ENCODE results near the gene SORCS3. TPM values are rescaled to one million over a fixed set of nuclear protein-coding genes. Genes with fewer than 3 reads are reported as not detected.

Gene SORCS3
- total RNA-seq, 3 donors from 2014 or later (not counting 1 experiment from before 2014, with no cell fraction given): 0.05 to 0.09 TPM; not detected in 1

DNA sequence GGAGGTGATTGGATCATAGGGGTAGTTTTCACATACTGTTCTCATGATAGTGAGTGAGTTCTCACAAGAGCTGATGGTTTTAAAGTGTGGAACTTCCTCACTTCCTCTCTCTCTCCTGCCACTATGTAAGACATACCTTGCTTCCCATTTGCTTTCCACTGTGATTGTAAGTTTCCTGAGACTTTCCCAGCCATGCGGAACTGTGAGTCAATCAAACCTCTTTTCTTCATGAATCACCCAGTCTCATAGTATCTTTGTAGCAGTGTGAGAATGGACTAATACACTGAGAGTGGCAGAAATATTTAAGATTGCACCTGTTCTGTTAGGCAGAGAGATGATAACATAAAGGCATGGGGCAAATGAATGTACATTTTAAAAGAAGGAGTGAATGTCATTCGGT is 507.8 kb downstream of the SORCS3 start:
- H3K27me3 ChIP-seq (ENCODE audit: control insufficient read depth, insufficient read depth, low read length): no peaks in the 10 kb centered on the region
- no peaks in the 10 kb centered on the region for H3K36me3 ChIP-seq (ENCODE audit: control insufficient read depth, insufficient read depth, low read length)
- ATAC-seq: no peak
- no peak overlapping the region for H3K27ac ChIP-seq (ENCODE audit: low read length)
- H3K4me3 Mint-ChIP-seq: no peak overlapping the region
- no peaks in the 10 kb centered on the region for H3K4me1 ChIP-seq (ENCODE audit: control insufficient read depth, insufficient read depth, low read length)
- TF ChIP-seq, protein P1, sequence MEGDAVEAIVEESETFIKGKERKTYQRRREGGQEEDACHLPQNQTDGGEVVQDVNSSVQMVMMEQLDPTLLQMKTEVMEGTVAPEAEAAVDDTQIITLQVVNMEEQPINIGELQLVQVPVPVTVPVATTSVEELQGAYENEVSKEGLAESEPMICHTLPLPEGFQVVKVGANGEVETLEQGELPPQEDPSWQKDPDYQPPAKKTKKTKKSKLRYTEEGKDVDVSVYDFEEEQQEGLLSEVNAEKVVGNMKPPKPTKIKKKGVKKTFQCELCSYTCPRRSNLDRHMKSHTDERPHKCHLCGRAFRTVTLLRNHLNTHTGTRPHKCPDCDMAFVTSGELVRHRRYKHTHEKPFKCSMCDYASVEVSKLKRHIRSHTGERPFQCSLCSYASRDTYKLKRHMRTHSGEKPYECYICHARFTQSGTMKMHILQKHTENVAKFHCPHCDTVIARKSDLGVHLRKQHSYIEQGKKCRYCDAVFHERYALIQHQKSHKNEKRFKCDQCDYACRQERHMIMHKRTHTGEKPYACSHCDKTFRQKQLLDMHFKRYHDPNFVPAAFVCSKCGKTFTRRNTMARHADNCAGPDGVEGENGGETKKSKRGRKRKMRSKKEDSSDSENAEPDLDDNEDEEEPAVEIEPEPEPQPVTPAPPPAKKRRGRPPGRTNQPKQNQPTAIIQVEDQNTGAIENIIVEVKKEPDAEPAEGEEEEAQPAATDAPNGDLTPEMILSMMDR (IDR thresholded peaks at IDR 0.05): no peak
- WGBS (ENCODE audit: insufficient coverage): 100% methylated on average over 1 of the region's 2 CpGs
- H3K4me1 Mint-ChIP-seq: no peaks in the 10 kb centered on the region
- no peak overlapping the region for H3K27ac Mint-ChIP-seq
- H3K9me3 Mint-ChIP-seq: peaks cover 3 to 4% of the 10 kb centered on the region in 2 donors
- H3K36me3 Mint-ChIP-seq: no peaks in the 10 kb centered on the region
- no peak for DNase-seq
- no peaks in the 10 kb centered on the region for H3K27me3 Mint-ChIP-seq (ENCODE audit: low read depth in 2 of 2)
- H3K4me3 ChIP-seq (ENCODE audit: low read length): no peak overlapping the region
- intact Hi-C loops (cut with micrococcal nuclease): no loop called here
- H3K9me3 ChIP-seq (ENCODE audit: control insufficient read depth, insufficient read depth, low read length): no peaks in the 10 kb centered on the region

DNA sequence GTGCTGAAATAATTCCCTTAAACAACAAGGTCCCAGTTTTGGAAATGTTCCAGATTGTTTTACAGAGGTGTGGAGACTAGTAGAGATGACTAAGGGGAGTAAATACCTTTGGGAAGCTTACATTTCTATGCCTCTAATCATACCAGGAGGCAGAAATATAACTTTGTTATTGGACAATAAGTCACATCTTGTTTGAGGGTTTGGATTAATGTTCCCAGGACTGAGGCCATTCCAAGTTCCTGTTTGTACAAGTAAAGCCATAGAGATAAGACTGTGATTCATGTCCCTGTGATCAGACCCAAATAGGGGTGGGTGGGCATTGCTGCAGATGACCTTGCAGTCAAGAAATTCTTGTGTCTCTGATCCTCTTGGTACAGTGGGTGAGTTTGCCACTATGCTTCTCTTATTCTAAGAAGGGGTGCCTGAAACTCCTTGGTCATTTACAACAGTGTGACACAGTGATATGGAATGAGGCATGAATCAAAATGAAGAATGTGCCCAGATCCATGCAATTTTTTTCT is 508.3 kb downstream of the SORCS3 start:
- Mint-ChIP-seq H3K9me3 (peaks cover 2 to 3% of the 10 kb centered on the region in 2 donors), H3K27me3 (ENCODE audit: low read depth in 2 of 2) (no peaks in the 10 kb centered on the region), H3K27ac (no peak overlapping the region), H3K4me3 (no peak overlapping the region), H3K36me3 (no peaks in the 10 kb centered on the region), H3K4me1 (no peaks in the 10 kb centered on the region)
- TF ChIP-seq, protein P1 (IDR thresholded peaks at IDR 0.05): no peak
- H3K27me3 ChIP-seq (ENCODE audit: control insufficient read depth, insufficient read depth, low read length): no peaks in the 10 kb centered on the region
- H3K4me1 ChIP-seq (ENCODE audit: control insufficient read depth, insufficient read depth, low read length): no peaks in the 10 kb centered on the region
- H3K36me3 ChIP-seq (ENCODE audit: control insufficient read depth, insufficient read depth, low read length): no peaks in the 10 kb centered on the region
- no peak overlapping the region for H3K4me3 ChIP-seq (ENCODE audit: low read length)
- ATAC-seq (no peak), DNase-seq (no peak)
- intact Hi-C loops (cut with micrococcal nuclease): no loop called here
- H3K9me3 ChIP-seq (ENCODE audit: control insufficient read depth, insufficient read depth, low read length): no peaks in the 10 kb centered on the region
- H3K27ac ChIP-seq (ENCODE audit: low read length): no peak overlapping the region

DNA sequence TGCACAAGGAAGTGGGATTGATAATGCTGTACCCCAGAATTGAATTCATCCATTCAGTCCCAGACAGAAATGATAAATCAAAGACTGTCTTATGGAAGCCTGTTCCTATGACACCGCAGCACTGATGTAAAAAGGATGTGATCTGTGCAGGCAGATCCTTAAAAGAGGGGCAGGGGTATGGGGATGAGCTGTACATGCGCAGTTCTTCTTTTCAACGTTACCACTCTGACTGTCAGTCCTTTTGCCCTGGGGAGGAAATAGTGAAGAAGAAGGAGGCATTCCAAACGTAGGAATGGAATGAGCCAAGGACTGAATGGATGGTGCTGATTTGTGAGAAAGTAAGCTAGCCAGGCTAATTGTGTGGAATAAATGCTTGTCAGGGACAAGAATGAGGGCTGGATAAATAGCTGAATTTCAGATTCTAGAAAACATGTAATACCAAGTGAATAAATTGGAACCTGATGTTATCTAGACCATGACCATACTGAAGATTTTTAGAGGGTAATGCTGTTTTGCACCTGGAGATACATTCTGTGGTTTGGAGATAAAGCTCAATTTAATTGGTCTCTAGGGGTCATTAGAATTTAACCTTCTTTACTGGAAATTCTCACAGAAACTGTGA is 509.3 kb downstream of the SORCS3 start:
- no peak for ATAC-seq
- no peaks in the 10 kb centered on the region for H3K36me3 Mint-ChIP-seq
- H3K27me3 Mint-ChIP-seq (ENCODE audit: low read depth in 2 of 2): no peaks in the 10 kb centered on the region
- H3K9me3 ChIP-seq (ENCODE audit: control insufficient read depth, insufficient read depth, low read length): no peaks in the 10 kb centered on the region
- no peak overlapping the region for H3K27ac Mint-ChIP-seq
- no peaks in the 10 kb centered on the region for H3K27me3 ChIP-seq (ENCODE audit: control insufficient read depth, insufficient read depth, low read length)
- DNase-seq: no peak
- no peak overlapping the region for H3K4me3 Mint-ChIP-seq
- H3K4me1 Mint-ChIP-seq: no peaks in the 10 kb centered on the region
- no peak overlapping the region for H3K4me3 ChIP-seq (ENCODE audit: low read length)
- peaks cover 2 to 6% of the 10 kb centered on the region in 2 donors for H3K9me3 Mint-ChIP-seq
- H3K27ac ChIP-seq (ENCODE audit: low read length): no peak overlapping the region
- TF ChIP-seq, protein P1 (IDR thresholded peaks at IDR 0.05): no peak
- no peaks in the 10 kb centered on the region for H3K36me3 ChIP-seq (ENCODE audit: control insufficient read depth, insufficient read depth, low read length)
- WGBS (ENCODE audit: insufficient coverage): 79% methylated on average over 4 of the region's 4 CpGs
- H3K4me1 ChIP-seq (ENCODE audit: control insufficient read depth, insufficient read depth, low read length): no peaks in the 10 kb centered on the region
- intact Hi-C loops (cut with micrococcal nuclease): no loop called here

DNA sequence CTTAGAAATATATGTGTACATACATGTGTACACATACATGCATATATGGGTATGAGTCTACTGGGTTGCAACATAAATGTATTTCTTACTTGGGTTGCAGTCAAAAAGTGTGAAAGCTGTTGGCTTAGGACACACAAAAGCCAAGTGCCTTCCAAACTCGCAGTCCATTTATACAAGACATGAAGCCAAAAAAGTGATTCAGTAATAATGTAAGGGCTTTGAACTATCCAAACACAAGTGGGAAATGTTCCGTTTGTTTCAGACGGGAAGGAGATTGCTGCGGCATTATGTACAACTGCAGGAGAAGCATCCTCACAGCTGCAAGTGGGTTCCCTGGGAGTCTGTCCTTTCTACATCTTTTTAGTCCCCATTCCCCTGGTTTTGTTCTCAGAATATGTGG is 513.6 kb downstream of the SORCS3 start:
- H3K27me3 Mint-ChIP-seq (ENCODE audit: low read depth in 2 of 2): no peaks in the 10 kb centered on the region

More for the DNA sequence above, 513.6 kb downstream of the SORCS3 start:
- WGBS (ENCODE audit: insufficient coverage): 93% methylated on average over 4 of the region's 4 CpGs
- Histone ChIP-seq H3K36me3 (ENCODE audit: control insufficient read depth, insufficient read depth, low read length) (no peaks in the 10 kb centered on the region), H3K9me3 (ENCODE audit: control insufficient read depth, insufficient read depth, low read length) (no peaks in the 10 kb centered on the region), H3K27me3 (ENCODE audit: control insufficient read depth, insufficient read depth, low read length) (no peaks in the 10 kb centered on the region), H3K4me3 (ENCODE audit: low read length) (no peak overlapping the region), H3K4me1 (ENCODE audit: control insufficient read depth, insufficient read depth, low read length) (no peaks in the 10 kb centered on the region), H3K27ac (ENCODE audit: low read length) (no peak overlapping the region)
- intact Hi-C loops (cut with micrococcal nuclease): no loop called here
- H3K9me3 Mint-ChIP-seq: peaks cover 2 to 6% of the 10 kb centered on the region in 2 donors
- no peak overlapping the region for H3K27ac Mint-ChIP-seq
- DNase-seq (no peak), ATAC-seq (no peak)
- no peaks in the 10 kb centered on the region for H3K36me3 Mint-ChIP-seq
- no peak overlapping the region for H3K4me3 Mint-ChIP-seq
- H3K4me1 Mint-ChIP-seq: no peaks in the 10 kb centered on the region
- TF ChIP-seq, protein P1 (IDR thresholded peaks at IDR 0.05): no peak

Measured in natural killer cell (primary cell).